Kidney capillary endothelial cell (primary cell): ENCODE results near the gene TAX1BP3.

Source experiments
- DNase-seq: peaks from one replicate; pipeline ENCODE4 v3.0.0-alpha.2; 2018; ENCODE audit warnings: low spot score

Gene TAX1BP3

DNA sequence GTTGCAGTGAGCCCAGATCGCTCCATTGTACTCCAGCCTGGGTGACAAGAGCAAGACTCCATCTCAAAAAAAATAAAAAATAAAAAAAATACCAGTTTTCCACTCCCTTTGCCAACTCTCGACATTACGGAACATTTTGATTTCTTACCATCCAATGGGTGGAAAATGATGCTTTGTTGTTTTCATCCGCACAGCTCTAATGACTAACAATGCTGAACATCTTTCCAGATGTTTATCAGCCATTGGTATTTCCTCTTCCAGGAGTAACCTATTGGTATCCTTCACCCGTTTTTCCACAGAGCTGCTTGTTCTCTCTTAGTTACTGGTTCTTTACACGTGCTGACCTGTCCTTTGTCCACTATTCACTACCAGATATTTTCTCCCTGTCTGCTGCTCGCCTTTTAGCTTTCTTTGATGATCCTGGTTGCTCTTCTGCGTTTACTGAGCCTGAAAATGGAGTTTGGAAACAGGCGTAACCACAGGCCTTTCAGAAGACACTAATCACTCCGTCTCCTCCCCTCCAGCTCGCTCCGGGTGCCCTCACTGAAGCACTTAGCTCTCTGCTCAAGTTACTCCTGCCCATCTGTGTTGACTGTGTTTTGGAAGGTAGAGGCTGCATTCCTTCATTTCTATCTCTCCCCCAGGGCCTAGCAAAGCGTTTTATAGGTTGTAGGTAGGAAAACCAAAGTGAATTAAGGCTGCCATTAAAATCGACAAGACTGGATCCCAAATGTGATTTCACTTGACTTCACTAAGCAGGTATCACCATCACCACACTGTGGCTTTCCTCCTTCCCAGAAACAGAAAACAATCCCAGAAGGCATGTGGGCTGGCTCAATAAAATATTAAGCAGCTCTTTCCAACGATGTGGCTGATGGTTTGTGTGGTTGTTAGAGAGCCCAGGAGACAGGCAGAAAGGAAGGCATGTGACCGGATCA lies 41.3 kb downstream of the TAX1BP3 start:
- no peak for DNase-seq

DNA sequence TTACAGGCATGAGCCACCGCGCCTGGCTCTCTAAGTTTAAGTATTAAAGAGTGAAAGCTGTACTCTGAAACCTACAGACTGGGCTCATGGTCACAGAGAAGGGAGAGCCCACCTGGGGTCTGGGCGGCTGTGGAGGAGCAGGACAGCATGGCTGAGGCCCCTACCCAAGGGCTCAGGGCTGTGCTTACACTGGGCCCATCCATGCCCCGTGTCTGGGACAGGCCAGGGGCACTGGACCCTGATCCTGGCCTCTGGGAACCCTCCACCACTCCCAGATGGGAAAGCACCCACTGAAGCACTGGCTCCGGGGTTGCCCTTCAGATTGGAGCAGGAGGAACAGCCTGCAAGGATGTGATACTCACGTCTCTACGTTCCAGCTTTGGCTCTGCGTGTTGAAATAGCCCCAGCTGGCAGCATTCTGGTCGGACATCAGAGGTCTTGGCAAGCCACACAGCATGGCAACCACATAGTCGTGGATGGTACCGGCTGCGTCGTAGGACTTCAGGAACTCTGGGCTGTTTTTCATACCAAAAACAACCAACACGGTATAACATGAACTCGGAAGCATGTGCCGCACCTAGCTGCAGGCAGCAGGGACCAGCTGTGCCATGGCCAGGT lies 45.3 kb downstream of the TAX1BP3 start:
- no peak for DNase-seq

DNA sequence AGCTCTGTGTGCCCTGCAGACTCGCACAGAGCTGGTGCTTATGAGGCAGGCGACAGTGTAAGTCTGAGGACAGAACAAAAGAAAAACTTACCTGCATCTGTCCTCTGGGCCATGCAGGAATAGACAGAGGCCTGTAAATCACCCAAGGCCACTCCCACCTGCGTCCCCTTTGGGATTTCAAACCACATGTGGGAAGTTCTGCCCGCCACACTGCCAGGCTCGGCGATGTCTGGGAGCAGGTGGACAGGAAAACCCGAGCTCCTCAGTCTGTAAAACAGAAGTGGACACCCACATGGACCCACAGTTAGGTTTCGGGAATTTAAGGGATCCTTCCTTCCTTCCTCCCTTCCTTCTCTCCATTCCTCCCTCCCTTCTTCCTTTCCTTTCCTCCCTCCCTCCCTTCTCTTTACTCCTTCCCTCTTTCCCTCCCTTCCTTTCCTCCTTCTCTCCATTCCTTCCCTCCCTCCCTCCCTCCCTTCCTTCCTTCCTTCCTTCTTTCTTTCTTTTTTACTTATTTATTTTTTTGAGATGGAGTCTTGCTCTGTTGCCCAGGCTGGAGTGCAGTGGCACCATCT lies 47.1 kb downstream of the TAX1BP3 start:
- no peak for DNase-seq

DNA sequence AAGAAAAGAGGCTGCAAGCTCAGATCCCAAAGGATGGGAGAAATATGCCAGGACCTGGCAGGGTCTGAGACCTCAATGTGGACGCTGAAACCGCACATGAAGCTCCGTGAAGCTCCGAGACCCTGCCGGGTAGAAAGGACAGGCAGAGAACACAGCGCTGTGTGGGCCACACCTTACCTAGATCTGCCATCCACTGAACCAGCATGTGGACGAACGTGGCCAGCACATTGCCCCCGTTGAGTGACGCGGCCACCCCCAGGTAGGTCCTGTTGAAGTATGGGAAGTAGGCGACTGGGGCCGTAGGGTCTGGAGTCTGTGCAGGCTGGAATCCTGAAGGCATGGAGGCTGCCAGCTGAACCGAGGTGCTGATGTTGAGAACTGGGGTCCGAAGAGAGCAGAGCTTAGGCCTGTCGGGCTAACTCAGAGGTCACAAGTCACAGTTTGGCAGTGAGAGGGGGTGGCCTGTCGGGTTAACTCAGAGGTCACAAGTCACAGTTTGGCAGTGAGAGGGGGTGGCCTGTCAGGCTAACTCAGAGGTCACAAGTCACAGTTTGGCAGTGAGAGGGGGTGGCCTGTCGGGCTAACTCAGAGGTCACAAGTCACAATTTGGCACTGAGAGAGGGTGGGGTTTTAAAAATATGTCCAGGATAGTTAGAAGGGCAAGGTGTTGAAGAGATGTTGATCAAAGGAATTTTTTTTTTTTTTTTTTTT lies 53.1 kb downstream of the TAX1BP3 start:
- DNase-seq: no peak

DNA sequence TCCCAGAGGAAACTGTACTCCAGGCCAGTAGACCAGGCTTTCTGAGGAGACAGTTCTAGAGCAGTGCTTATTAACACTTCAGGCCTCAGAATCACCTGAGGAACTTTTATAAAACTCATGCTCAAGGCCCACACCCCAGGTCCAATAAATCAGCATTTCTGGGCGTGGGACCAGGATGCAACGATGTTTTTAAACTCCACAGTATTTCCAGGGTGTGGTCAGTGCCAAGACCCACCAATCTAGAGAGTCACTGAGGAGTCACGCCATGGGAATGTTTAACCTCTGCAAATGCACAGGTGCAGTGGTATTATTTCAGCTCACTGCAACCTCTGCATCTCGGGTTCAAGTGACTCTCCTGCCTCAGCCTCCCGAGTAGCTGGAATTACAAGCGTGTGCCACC lies 55.3 kb downstream of the TAX1BP3 start:
- no peak for DNase-seq
